ENCODE measurements around the gene SSC4D.
A peak's percentile ranks its signal among the peaks of the same experiment; 100 is the strongest.
"Not testable (repeated sequence)": the region's sequence is repeated elsewhere in the genome, so short reads cannot be mapped to it uniquely, and the experiment has no call there.

SSC4D gene

DNA sequence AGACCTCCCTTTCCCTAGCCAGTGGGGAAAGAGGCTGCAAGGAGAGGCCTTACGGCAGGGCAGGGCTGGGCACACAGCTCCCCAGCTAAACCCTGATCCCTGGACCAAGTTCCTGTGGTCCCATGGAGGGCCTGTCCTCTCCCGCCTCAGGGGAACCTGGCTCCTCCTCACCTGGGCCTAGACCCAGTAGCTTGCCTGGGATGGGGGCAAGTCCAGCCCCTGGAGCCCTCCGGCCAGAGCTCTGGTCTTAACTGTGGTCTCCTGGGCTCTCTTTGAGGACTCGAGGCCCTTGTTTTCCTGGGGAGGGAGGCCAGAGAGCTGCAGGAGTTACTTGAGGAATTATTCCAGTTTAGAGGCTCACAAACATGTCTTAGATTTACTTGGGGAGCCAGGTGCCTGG lies 16.7 kb upstream of the SSC4D start:
- no peaks in the 10 kb centered on the region for H3K9me3 Mint-ChIP-seq
- ATAC-seq, result no peak
- no peak overlapping the region for H3K4me3 Mint-ChIP-seq
- H3K27me3 Mint-ChIP-seq, result peaks cover 28% of the 10 kb centered on the region
- H3K27ac Mint-ChIP-seq, result no peak overlapping the region
- peaks cover 19% of the 10 kb centered on the region for H3K4me1 Mint-ChIP-seq
- H3K36me3 Mint-ChIP-seq, result no peaks in the 10 kb centered on the region

- not testable (repeated sequence) for H3K27ac Mint-ChIP-seq, ATAC-seq, H3K4me3 Mint-ChIP-seq, H3K36me3 Mint-ChIP-seq, H3K9me3 Mint-ChIP-seq
- H3K27me3 Mint-ChIP-seq, result peaks cover 28% of the 10 kb centered on the region
- peaks cover 19% of the 10 kb centered on the region for H3K4me1 Mint-ChIP-seq
Measured at GRCh38 chr7:76425558-76425957, 16.1 kb upstream of the SSC4D start.

GRCh38 chr7:76425156-76425555 lies 15.7 kb upstream of the SSC4D start:
- ATAC-seq, result no peak
- peak overlapping the region; percentile 5 for H3K27ac Mint-ChIP-seq
- no peak overlapping the region for H3K4me3 Mint-ChIP-seq
- H3K36me3 Mint-ChIP-seq, result no peaks in the 10 kb centered on the region
- H3K27me3 Mint-ChIP-seq, result peaks cover 31% of the 10 kb centered on the region
- H3K4me1 Mint-ChIP-seq, result peaks cover 19% of the 10 kb centered on the region
- H3K9me3 Mint-ChIP-seq, result no peaks in the 10 kb centered on the region

GRCh38 chr7:76424413-76425111 lies 15.1 kb upstream of the SSC4D start, which contains the start of gene ZP3:
ZP3 (plus strand) TSS chr7:76424950; CDS start chr7:76424965, 15 bp downstream.
- Mint-ChIP-seq H3K27me3 (peaks cover 37% of the 10 kb centered on the region), H3K4me3 (no peak within 1 kb of the TSS), H3K4me1 (peaks cover 22% of the 10 kb centered on the region), H3K36me3 (no peaks in the 10 kb centered on the region), H3K9me3 (no peaks in the 10 kb centered on the region), H3K27ac (peak within 1 kb of the TSS; percentile 5)
- ATAC-seq, result peak; percentile 70

GRCh38 chr7:76423666-76424412 lies 14.3 kb upstream of the SSC4D start:
- no peak overlapping the region for H3K4me3 Mint-ChIP-seq
- H3K36me3 Mint-ChIP-seq, result no peaks in the 10 kb centered on the region
- H3K27me3 Mint-ChIP-seq, result peaks cover 43% of the 10 kb centered on the region
- no peak for ATAC-seq
- no peak overlapping the region for H3K27ac Mint-ChIP-seq
- H3K9me3 Mint-ChIP-seq, result no peaks in the 10 kb centered on the region
- H3K4me1 Mint-ChIP-seq, result peaks cover 24% of the 10 kb centered on the region

- not testable (repeated sequence) for ATAC-seq, H3K9me3 Mint-ChIP-seq, H3K36me3 Mint-ChIP-seq, H3K27ac Mint-ChIP-seq, H3K4me3 Mint-ChIP-seq
- H3K4me1 Mint-ChIP-seq, result peaks cover 17% of the 10 kb centered on the region
- H3K27me3 Mint-ChIP-seq, result peaks cover 43% of the 10 kb centered on the region
Measured at GRCh38 chr7:76421097-76421496, 11.6 kb upstream of the SSC4D start.

GRCh38 chr7:76417654-76418310 lies 8.3 kb upstream of the SSC4D start:
- not testable (repeated sequence) for H3K27ac Mint-ChIP-seq, H3K4me3 Mint-ChIP-seq, ATAC-seq, H3K36me3 Mint-ChIP-seq, H3K9me3 Mint-ChIP-seq, H3K4me1 Mint-ChIP-seq
- H3K27me3 Mint-ChIP-seq, result peaks cover 27% of the 10 kb centered on the region

DNA sequence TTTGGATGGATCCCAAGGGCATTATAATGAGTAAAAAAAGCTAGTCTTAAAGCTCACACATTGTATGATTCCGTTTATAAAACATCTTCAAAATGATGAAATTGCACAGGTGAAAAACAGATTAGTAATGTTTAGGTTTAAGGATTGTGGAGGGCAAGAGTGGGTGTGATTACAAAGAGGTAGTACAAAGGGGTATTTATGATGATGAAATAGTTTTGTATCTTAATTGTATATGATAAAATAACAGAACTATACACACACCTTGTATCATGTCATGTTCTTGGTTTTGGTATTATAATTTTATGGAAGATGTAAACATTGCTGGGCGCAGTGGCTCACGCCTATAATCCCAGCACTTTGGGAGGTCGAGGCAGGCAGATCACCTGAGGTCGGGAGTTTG lies 2.8 kb upstream of the SSC4D start:
- Mint-ChIP-seq H3K36me3 (no peaks in the 10 kb centered on the region), H3K4me1 (no peaks in the 10 kb centered on the region), H3K9me3 (no peaks in the 10 kb centered on the region), H3K4me3 (no peak overlapping the region), H3K27me3 (no peaks in the 10 kb centered on the region), H3K27ac (no peak overlapping the region)
- no peak for ATAC-seq

DNA sequence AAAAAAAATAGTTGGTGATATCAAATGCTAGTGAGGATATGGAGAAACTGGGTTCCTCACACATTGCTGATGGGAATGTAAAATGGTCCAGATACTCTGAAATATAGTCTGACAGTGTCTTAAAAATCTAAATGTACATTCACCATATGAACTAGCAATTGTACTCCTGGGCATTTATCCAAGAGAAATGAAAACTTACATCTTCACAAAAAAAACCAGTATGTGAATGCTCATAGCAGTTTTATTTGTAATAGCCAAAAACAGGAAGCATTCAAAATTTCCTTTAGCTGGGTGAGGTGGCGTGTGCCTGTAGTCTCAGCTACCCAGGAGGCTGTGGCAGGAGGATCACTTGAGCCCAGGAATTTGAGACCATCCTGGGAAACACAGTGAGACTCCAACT lies 2.1 kb upstream of the SSC4D start:
- H3K27ac Mint-ChIP-seq, result no peak overlapping the region
- no peak overlapping the region for H3K4me3 Mint-ChIP-seq
- H3K27me3 Mint-ChIP-seq, result no peaks in the 10 kb centered on the region
- no peaks in the 10 kb centered on the region for H3K4me1 Mint-ChIP-seq
- ATAC-seq, result no peak
- no peaks in the 10 kb centered on the region for H3K36me3 Mint-ChIP-seq
- H3K9me3 Mint-ChIP-seq, result no peaks in the 10 kb centered on the region

GRCh38 chr7:76408121-76408560 lies 1.4 kb downstream of the SSC4D start:
- Mint-ChIP-seq H3K4me1 (peaks cover 10% of the 10 kb centered on the region), H3K36me3 (no peaks in the 10 kb centered on the region), H3K27me3 (no peaks in the 10 kb centered on the region), H3K4me3 (no peak overlapping the region), H3K27ac (no peak overlapping the region), H3K9me3 (no peaks in the 10 kb centered on the region)
- ATAC-seq, result no peak

- H3K27ac Mint-ChIP-seq, result no peak overlapping the region
- peaks cover 10% of the 10 kb centered on the region for H3K4me1 Mint-ChIP-seq
- no peak overlapping the region for H3K4me3 Mint-ChIP-seq
- H3K36me3 Mint-ChIP-seq, result no peaks in the 10 kb centered on the region
- no peak for ATAC-seq
- H3K9me3 Mint-ChIP-seq, result no peaks in the 10 kb centered on the region
- H3K27me3 Mint-ChIP-seq, result no peaks in the 10 kb centered on the region
Measured at GRCh38 chr7:76407718-76408117, 1.8 kb downstream of the SSC4D start.

DNA sequence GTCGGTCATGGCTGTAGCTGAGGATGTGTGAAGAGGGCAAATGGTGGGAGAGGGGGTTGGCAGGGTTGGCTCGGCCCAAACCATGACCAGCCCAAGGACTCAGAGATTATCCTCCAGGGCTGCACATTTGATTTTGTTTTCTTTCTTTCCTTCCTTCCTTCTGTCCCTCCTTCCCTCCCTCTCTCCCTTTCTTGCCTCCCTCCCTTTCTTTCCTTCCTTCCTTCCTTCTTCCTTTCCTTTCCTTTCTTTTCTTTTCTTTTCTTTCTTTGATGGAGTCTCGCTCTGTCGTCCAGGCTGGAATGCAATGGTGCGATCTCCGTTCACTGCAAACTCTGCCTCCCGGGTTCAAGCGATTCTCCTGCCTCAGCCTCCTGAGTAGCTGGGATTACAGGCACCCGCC lies 3.8 kb downstream of the SSC4D start:
- ATAC-seq, result no peak
- H3K27me3 Mint-ChIP-seq, result no peaks in the 10 kb centered on the region
- peaks cover 10% of the 10 kb centered on the region for H3K4me1 Mint-ChIP-seq
- no peak overlapping the region for H3K4me3 Mint-ChIP-seq
- H3K9me3 Mint-ChIP-seq, result no peaks in the 10 kb centered on the region
- no peaks in the 10 kb centered on the region for H3K36me3 Mint-ChIP-seq
- H3K27ac Mint-ChIP-seq, result no peak overlapping the region

- peak; percentile 66 for ATAC-seq
- Mint-ChIP-seq H3K4me1 (peaks cover 10% of the 10 kb centered on the region), H3K4me3 (no peak overlapping the region), H3K36me3 (no peaks in the 10 kb centered on the region), H3K27ac (peak overlapping the region; percentile 18), H3K27me3 (no peaks in the 10 kb centered on the region), H3K9me3 (no peaks in the 10 kb centered on the region)
Measured at GRCh38 chr7:76403780-76404494, 5.6 kb downstream of the SSC4D start.

DNA sequence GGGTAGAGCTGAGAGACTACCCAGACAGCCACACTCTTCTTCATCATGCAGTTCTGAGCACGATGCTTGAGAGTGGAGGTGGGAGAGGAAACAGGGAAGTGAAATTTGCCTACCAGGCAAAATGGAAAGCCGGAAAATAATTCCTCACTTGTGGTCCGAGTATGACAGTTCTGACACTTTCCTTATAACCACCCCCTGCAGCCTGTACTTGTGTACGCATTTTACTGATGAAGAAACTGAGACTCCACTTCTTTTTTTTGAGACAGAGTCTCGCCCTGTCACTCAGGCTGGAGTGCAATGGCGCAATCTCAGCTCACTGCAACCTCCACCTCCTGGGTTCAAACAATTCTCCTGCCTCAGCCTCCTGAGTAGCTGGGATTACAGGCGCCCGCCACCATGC lies 6.4 kb downstream of the SSC4D start:
- H3K9me3 Mint-ChIP-seq, ATAC-seq, H3K27ac Mint-ChIP-seq, H3K27me3 Mint-ChIP-seq, H3K36me3 Mint-ChIP-seq, H3K4me3 Mint-ChIP-seq: not testable (repeated sequence)
- H3K4me1 Mint-ChIP-seq, result peaks cover 12% of the 10 kb centered on the region

DNA sequence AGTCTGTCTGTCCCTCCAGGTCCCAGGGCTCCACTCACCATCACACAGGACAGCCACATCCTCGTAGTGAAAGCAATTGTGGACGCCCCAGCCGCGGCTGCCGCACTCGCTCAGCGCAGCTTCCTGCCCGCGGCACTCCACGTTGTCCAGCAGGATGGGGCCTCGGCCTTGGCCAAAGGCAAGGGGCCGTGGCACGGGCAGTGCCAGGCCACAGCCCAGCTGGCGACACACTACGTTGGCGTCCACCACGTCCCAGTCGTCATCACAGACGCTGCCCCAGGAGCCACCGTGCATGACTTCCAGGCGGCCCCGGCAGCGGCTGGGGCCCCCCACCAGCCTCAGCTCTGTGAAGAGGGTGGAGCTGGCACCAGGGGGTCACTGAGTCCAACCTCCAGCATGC lies 9.2 kb downstream of the SSC4D start:
- Mint-ChIP-seq H3K4me3 (no peak overlapping the region), H3K9me3 (no peaks in the 10 kb centered on the region), H3K36me3 (no peaks in the 10 kb centered on the region), H3K27ac (no peak overlapping the region), H3K27me3 (no peaks in the 10 kb centered on the region), H3K4me1 (peaks cover 18% of the 10 kb centered on the region)
- ATAC-seq, result no peak

Data from stimulated activated memory B cell treated with anti-CD40 and anti-IgM and Interleukin-4, amounts not matched to agents 10 μg/mL and 1 μg/mL and 100 μg/mL, for 72 hours (primary cell).